ENCODE results near the gene CCT6B.

Gene CCT6B, protein sequence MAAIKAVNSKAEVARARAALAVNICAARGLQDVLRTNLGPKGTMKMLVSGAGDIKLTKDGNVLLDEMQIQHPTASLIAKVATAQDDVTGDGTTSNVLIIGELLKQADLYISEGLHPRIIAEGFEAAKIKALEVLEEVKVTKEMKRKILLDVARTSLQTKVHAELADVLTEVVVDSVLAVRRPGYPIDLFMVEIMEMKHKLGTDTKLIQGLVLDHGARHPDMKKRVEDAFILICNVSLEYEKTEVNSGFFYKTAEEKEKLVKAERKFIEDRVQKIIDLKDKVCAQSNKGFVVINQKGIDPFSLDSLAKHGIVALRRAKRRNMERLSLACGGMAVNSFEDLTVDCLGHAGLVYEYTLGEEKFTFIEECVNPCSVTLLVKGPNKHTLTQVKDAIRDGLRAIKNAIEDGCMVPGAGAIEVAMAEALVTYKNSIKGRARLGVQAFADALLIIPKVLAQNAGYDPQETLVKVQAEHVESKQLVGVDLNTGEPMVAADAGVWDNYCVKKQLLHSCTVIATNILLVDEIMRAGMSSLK

GRCh38 chr17:34961093-34961911 lies at the start of gene CCT6B, which contains the start of gene ZNF830:
Gene CCT6B (minus strand): TSS chr17:34961460. CDS start chr17:34961393, 67 bp downstream.
Gene ZNF830 (plus strand): TSS chr17:34961540. CDS start chr17:34961567, 27 bp downstream.
- Histone ChIP-seq H3K4me3 (ENCODE audit: low read length) (peak within 1 kb of the TSS; percentile 85), H4K20me1 (ENCODE audit: insufficient read depth, low read length) (no peaks in the 10 kb centered on the region), H2AFZ (ENCODE audit: low read depth, low read length) (peak within 1 kb of the TSS; percentile 78), H3K4me2 (ENCODE audit: low read length) (peak within 1 kb of the TSS; percentile 99), H3K27ac (ENCODE audit: low read length) (peak within 1 kb of the TSS; percentile 69), H3K9ac (ENCODE audit: low read length) (peak within 1 kb of the TSS; percentile 92), H3K9me3 (ENCODE audit: insufficient read depth, low read length) (no peaks in the 10 kb centered on the region), H3K36me3 (replicated peaks; ENCODE audit: low read depth, low read length) (peaks cover 9% of the 10 kb centered on the region), H3K79me2 (ENCODE audit: low read length) (peaks cover 27% of the 10 kb centered on the region), H3K4me1 (ENCODE audit: low read length) (peaks cover 14% of the 10 kb centered on the region), H3K27me3 (ENCODE audit: low read depth, low read length) (no peaks in the 10 kb centered on the region)
- TF ChIP-seq, protein P1, sequence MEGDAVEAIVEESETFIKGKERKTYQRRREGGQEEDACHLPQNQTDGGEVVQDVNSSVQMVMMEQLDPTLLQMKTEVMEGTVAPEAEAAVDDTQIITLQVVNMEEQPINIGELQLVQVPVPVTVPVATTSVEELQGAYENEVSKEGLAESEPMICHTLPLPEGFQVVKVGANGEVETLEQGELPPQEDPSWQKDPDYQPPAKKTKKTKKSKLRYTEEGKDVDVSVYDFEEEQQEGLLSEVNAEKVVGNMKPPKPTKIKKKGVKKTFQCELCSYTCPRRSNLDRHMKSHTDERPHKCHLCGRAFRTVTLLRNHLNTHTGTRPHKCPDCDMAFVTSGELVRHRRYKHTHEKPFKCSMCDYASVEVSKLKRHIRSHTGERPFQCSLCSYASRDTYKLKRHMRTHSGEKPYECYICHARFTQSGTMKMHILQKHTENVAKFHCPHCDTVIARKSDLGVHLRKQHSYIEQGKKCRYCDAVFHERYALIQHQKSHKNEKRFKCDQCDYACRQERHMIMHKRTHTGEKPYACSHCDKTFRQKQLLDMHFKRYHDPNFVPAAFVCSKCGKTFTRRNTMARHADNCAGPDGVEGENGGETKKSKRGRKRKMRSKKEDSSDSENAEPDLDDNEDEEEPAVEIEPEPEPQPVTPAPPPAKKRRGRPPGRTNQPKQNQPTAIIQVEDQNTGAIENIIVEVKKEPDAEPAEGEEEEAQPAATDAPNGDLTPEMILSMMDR (IDR thresholded peaks at IDR 0.05; ENCODE audit: low read depth, low read length), result no peak
- no peak for TF ChIP-seq EZH2phosphoT487 (IDR thresholded peaks at IDR 0.05; ENCODE audit: low read depth)

- H2AFZ ChIP-seq (ENCODE audit: low read depth, low read length), result no peak overlapping the region
- H3K9ac ChIP-seq (ENCODE audit: low read length), result no peak overlapping the region
- H3K9me3 ChIP-seq (ENCODE audit: insufficient read depth, low read length), result no peaks in the 10 kb centered on the region
- TF ChIP-seq, protein P1 (IDR thresholded peaks at IDR 0.05; ENCODE audit: low read depth, low read length), result no peak
- no peak for TF ChIP-seq EZH2phosphoT487 (IDR thresholded peaks at IDR 0.05; ENCODE audit: low read depth)
- H4K20me1 ChIP-seq (ENCODE audit: insufficient read depth, low read length), result no peaks in the 10 kb centered on the region
- no peak overlapping the region for H3K4me3 ChIP-seq (ENCODE audit: low read length)
- no peak overlapping the region for H3K4me2 ChIP-seq (ENCODE audit: low read length)
- H3K36me3 ChIP-seq (replicated peaks; ENCODE audit: low read depth, low read length), result peaks cover 50% of the 10 kb centered on the region
- H3K27me3 ChIP-seq (ENCODE audit: low read depth, low read length), result no peaks in the 10 kb centered on the region
- no peaks in the 10 kb centered on the region for H3K79me2 ChIP-seq (ENCODE audit: low read length)
- no peaks in the 10 kb centered on the region for H3K4me1 ChIP-seq (ENCODE audit: low read length)
- H3K27ac ChIP-seq (ENCODE audit: low read length), result no peak overlapping the region
These were observed 48.8 kb upstream of the CCT6B start for GRCh38 chr17:35010093-35010492.

DNA sequence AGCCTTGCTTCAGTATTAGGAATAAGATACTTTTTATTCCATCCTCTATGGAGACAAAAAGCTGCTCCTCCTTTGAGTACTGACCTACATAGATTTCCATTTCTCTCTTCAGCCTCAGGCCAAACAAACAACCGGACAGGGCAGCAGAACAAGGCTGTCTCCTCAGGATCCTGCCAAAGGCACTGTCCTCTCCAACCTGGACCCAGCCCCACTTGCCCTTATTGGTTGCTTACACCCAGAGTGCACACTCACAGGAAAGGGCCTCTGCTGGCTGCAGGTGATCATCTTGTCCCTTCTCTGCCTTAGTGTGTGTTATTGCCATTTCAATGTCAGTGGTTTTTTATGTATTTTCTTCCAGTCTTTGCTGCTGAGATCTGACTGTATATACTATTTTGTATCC lies 45.7 kb upstream of the CCT6B start:
- H3K9ac ChIP-seq (ENCODE audit: low read length), result no peak overlapping the region
- H2AFZ ChIP-seq (ENCODE audit: low read depth, low read length), result no peak overlapping the region
- H3K4me2 ChIP-seq (ENCODE audit: low read length), result no peak overlapping the region
- TF ChIP-seq, protein P1 (IDR thresholded peaks at IDR 0.05; ENCODE audit: low read depth, low read length), result no peak
- TF ChIP-seq EZH2phosphoT487 (IDR thresholded peaks at IDR 0.05; ENCODE audit: low read depth), result no peak
- no peaks in the 10 kb centered on the region for H3K27me3 ChIP-seq (ENCODE audit: low read depth, low read length)
- no peak overlapping the region for H3K4me3 ChIP-seq (ENCODE audit: low read length)
- H3K36me3 ChIP-seq (replicated peaks; ENCODE audit: low read depth, low read length), result peaks cover 55% of the 10 kb centered on the region
- H3K27ac ChIP-seq (ENCODE audit: low read length), result no peak overlapping the region
- no peaks in the 10 kb centered on the region for H3K4me1 ChIP-seq (ENCODE audit: low read length)
- H3K79me2 ChIP-seq (ENCODE audit: low read length), result no peaks in the 10 kb centered on the region
- H3K9me3 ChIP-seq (ENCODE audit: insufficient read depth, low read length), result no peaks in the 10 kb centered on the region
- no peaks in the 10 kb centered on the region for H4K20me1 ChIP-seq (ENCODE audit: insufficient read depth, low read length)

GRCh38 chr17:35006345-35006744 lies 45.1 kb upstream of the CCT6B start:
- no peaks in the 10 kb centered on the region for H3K79me2 ChIP-seq (ENCODE audit: low read length)
- no peak overlapping the region for H3K9ac ChIP-seq (ENCODE audit: low read length)
- no peaks in the 10 kb centered on the region for H3K4me1 ChIP-seq (ENCODE audit: low read length)
- no peak overlapping the region for H3K4me3 ChIP-seq (ENCODE audit: low read length)
- no peaks in the 10 kb centered on the region for H4K20me1 ChIP-seq (ENCODE audit: insufficient read depth, low read length)
- no peak overlapping the region for H3K27ac ChIP-seq (ENCODE audit: low read length)
- no peaks in the 10 kb centered on the region for H3K27me3 ChIP-seq (ENCODE audit: low read depth, low read length)
- H3K9me3 ChIP-seq (ENCODE audit: insufficient read depth, low read length), result no peaks in the 10 kb centered on the region
- H3K36me3 ChIP-seq (replicated peaks; ENCODE audit: low read depth, low read length), result peaks cover 54% of the 10 kb centered on the region
- H3K4me2 ChIP-seq (ENCODE audit: low read length), result no peak overlapping the region
- TF ChIP-seq, protein P1 (IDR thresholded peaks at IDR 0.05; ENCODE audit: low read depth, low read length), result no peak
- no peak for TF ChIP-seq EZH2phosphoT487 (IDR thresholded peaks at IDR 0.05; ENCODE audit: low read depth)
- no peak overlapping the region for H2AFZ ChIP-seq (ENCODE audit: low read depth, low read length)
